Measurements from ENCODE around the gene SIGLEC9.
"Not testable (repeated sequence)": the region's sequence is repeated elsewhere in the genome, so short reads cannot be mapped to it uniquely, and the experiment has no call there.

Gene SIGLEC9

GRCh38 chr19:51123381-51123800 is 1.3 kb upstream of the SIGLEC9 start:
- DNase-seq (ENCODE audit: low read depth in 2 of 2) = no peak

GRCh38 chr19:51123802-51124201 is 904 bp upstream of the SIGLEC9 start:
- no peak for DNase-seq (ENCODE audit: low read depth in 2 of 2)

GRCh38 chr19:51124216-51124615 is 490 bp upstream of the SIGLEC9 start:
- DNase-seq (ENCODE audit: low read depth in 2 of 2) = no peak

GRCh38 chr19:51125421-51126075 is 842 bp downstream of the SIGLEC9 start:
- no peak for DNase-seq (ENCODE audit: low read depth in 2 of 2)

GRCh38 chr19:51127032-51127431 is 2.3 kb downstream of the SIGLEC9 start:
- no peak for DNase-seq (ENCODE audit: low read depth in 2 of 2)

GRCh38 chr19:51127755-51128154 is 3.0 kb downstream of the SIGLEC9 start:
- DNase-seq (ENCODE audit: low read depth in 2 of 2) = no peak

GRCh38 chr19:51128227-51128626 is 3.5 kb downstream of the SIGLEC9 start:
- DNase-seq (ENCODE audit: low read depth in 2 of 2) = no peak

GRCh38 chr19:51129716-51130115 is 5.0 kb downstream of the SIGLEC9 start:
- DNase-seq (ENCODE audit: low read depth in 2 of 2) = no peak

- DNase-seq (ENCODE audit: low read depth in 2 of 2) = no peak
Measured at GRCh38 chr19:51131780-51132680, 7.3 kb downstream of the SIGLEC9 start.

- DNase-seq (ENCODE audit: low read depth in 2 of 2) = no peak
Measured at GRCh38 chr19:51135004-51135403, 10.3 kb downstream of the SIGLEC9 start.

GRCh38 chr19:51135986-51136762 is 11.5 kb downstream of the SIGLEC9 start:
- no peak for DNase-seq (ENCODE audit: low read depth in 2 of 2)

GRCh38 chr19:51136851-51137551 is 12.3 kb downstream of the SIGLEC9 start:
- DNase-seq (ENCODE audit: low read depth in 2 of 2) = no peak

- no peak for DNase-seq (ENCODE audit: low read depth in 2 of 2)
Measured at GRCh38 chr19:51137792-51138425, 13.2 kb downstream of the SIGLEC9 start.

- no peak for DNase-seq (ENCODE audit: low read depth in 2 of 2)
Measured at GRCh38 chr19:51138549-51138979, 13.9 kb downstream of the SIGLEC9 start.

- DNase-seq (ENCODE audit: low read depth in 2 of 2) = no peak
Measured at GRCh38 chr19:51139299-51140014, 14.8 kb downstream of the SIGLEC9 start.

- no peak for DNase-seq (ENCODE audit: low read depth in 2 of 2)
Measured at GRCh38 chr19:51140441-51140840, 15.7 kb downstream of the SIGLEC9 start.

- no peak for DNase-seq (ENCODE audit: low read depth in 2 of 2)
Measured at GRCh38 chr19:51141181-51141580, 16.5 kb downstream of the SIGLEC9 start.

- no peak for DNase-seq (ENCODE audit: low read depth in 2 of 2)
Measured at GRCh38 chr19:51142119-51142518, 17.4 kb downstream of the SIGLEC9 start, which contains the start of gene SIGLEC7. TSS of gene SIGLEC7 (plus strand) at chr19:51142301. CDS start at chr19:51142370, 69 bp downstream.

- DNase-seq (ENCODE audit: low read depth in 2 of 2) = not testable (repeated sequence)
Measured at GRCh38 chr19:51142809-51143475, 18.2 kb downstream of the SIGLEC9 start.

- no peak for DNase-seq (ENCODE audit: low read depth in 2 of 2)
Measured at GRCh38 chr19:51143486-51143885, 18.8 kb downstream of the SIGLEC9 start.

Measured in stimulated activated CD4-positive, alpha-beta T cell treated with anti-CD3 and anti-CD28 coated beads, Interleukin-4, amount 100 ng/mL, for 48 hours (primary cell).